Neural crest cell (in vitro differentiated cells): ENCODE data around the gene C11orf91. TPM values are rescaled to one million over a fixed set of nuclear protein-coding genes. Genes with fewer than 3 reads are reported as not detected.

ENCODE experiments used
- DNase-seq: peaks from one replicate; pipeline ENCODE4 v3.0.0; 2021; ENCODE audit warnings: low read depth, mixed read lengths, low spot score
- H3K27ac Mint-ChIP-seq: one replicate; pipeline ENCODE4 v1.8.0; 2021; ENCODE audit warnings: mild to moderate bottlenecking, mixed read lengths; ENCODE audit not compliant: unreplicated experiment
- H3K27me3 Mint-ChIP-seq: 2 replicates; pipeline ENCODE4 v1.8.0; 2021; ENCODE audit warnings: low read depth, mild to moderate bottlenecking, mixed read lengths
- H3K36me3 Mint-ChIP-seq: 2 replicates; pipeline ENCODE4 v1.8.0; 2021; ENCODE audit warnings: low read depth, mild to moderate bottlenecking, mixed read lengths
- H3K4me1 Mint-ChIP-seq: 2 replicates; pipeline ENCODE4 v1.8.0; 2021; ENCODE audit warnings: mixed read lengths
- H3K4me3 Mint-ChIP-seq: one replicate; pipeline ENCODE4 v1.8.0; 2021; ENCODE audit warnings: mild to moderate bottlenecking, mixed read lengths
- H3K9me3 Mint-ChIP-seq: 2 replicates; pipeline ENCODE4 v1.8.0; 2021; ENCODE audit warnings: mixed read lengths
- total RNA-seq: library from RNA; stranded (reverse); gene quantifications from 2 replicates; pipeline ENCODE4 v1.2.1, GENCODE V29; 2021
- TF ChIP-seq, protein P1 (sequence below): fragments of 200-600 bp; sonication (generic); conservative IDR thresholded peaks from 2 replicates; pipeline ENCODE4 v1.5.0; 2021; ENCODE audit warnings: antibody characterized with exemption, mild to moderate bottlenecking

Gene C11orf91
- total RNA-seq, 1 donor from 2014 or later, result 0.68 TPM

- H3K27ac Mint-ChIP-seq, result no peak overlapping the region
- peaks cover 62% of the 10 kb centered on the region for H3K4me1 Mint-ChIP-seq
- peak overlapping the region; percentile 82 for H3K4me3 Mint-ChIP-seq
- TF ChIP-seq, protein P1, sequence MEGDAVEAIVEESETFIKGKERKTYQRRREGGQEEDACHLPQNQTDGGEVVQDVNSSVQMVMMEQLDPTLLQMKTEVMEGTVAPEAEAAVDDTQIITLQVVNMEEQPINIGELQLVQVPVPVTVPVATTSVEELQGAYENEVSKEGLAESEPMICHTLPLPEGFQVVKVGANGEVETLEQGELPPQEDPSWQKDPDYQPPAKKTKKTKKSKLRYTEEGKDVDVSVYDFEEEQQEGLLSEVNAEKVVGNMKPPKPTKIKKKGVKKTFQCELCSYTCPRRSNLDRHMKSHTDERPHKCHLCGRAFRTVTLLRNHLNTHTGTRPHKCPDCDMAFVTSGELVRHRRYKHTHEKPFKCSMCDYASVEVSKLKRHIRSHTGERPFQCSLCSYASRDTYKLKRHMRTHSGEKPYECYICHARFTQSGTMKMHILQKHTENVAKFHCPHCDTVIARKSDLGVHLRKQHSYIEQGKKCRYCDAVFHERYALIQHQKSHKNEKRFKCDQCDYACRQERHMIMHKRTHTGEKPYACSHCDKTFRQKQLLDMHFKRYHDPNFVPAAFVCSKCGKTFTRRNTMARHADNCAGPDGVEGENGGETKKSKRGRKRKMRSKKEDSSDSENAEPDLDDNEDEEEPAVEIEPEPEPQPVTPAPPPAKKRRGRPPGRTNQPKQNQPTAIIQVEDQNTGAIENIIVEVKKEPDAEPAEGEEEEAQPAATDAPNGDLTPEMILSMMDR, result no peak
- H3K36me3 Mint-ChIP-seq, result no peaks in the 10 kb centered on the region
- no peak for DNase-seq
- no peaks in the 10 kb centered on the region for H3K9me3 Mint-ChIP-seq
- H3K27me3 Mint-ChIP-seq, result no peaks in the 10 kb centered on the region
Observed at GRCh38 chr11:33699515-33700062, 1.0 kb downstream of the C11orf91 start.

DNA sequence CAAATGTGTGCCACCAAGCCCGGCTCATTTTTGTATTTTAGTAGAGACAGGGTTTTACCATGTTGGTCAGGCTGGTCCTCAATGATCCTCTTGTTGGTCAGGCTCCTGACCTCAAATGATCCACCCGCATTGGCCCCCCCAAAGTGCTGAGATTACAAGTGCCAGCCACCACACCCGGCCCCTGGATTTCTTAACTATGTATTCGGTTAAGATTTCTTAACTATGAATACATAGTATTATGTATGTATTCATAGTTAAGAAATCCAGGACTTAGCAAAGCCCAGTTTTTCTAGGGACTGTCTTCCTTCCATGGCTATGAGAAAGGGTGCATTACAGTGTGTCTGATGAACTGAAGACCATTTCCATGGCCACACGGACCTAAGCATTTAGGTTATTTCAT, 1.7 kb downstream of the C11orf91 start:
- Mint-ChIP-seq H3K4me1 (peaks cover 58% of the 10 kb centered on the region), H3K9me3 (no peaks in the 10 kb centered on the region), H3K27ac (no peak overlapping the region), H3K27me3 (no peaks in the 10 kb centered on the region), H3K4me3 (peak overlapping the region; percentile 82), H3K36me3 (no peaks in the 10 kb centered on the region)
- TF ChIP-seq, protein P1, result no peak
- no peak for DNase-seq

DNA sequence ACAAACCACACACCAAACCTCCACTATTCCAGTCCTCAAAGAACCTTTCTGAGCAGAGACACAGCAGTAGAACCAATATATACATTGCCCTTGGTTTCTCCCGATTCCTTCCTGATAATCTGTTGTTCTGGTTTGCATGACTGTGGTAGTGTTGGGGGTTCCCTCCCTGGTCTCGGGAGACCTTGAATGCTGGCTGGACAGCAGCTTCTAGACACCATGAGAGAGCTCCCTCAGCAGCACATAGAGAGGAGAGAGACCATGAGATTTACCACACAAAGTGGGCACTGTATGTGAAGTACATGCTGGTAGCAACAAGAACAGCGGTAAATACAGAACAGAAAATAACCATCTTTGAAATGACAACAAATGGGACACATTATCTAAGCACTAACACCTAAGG, 2.6 kb downstream of the C11orf91 start:
- Mint-ChIP-seq H3K9me3 (no peaks in the 10 kb centered on the region), H3K27me3 (no peaks in the 10 kb centered on the region), H3K4me1 (peaks cover 59% of the 10 kb centered on the region), H3K4me3 (peak overlapping the region; percentile 52), H3K27ac (no peak overlapping the region), H3K36me3 (no peaks in the 10 kb centered on the region)
- no peak for DNase-seq
- TF ChIP-seq, protein P1, result no peak

- TF ChIP-seq, protein P1, result no peak
- no peak for DNase-seq
- no peak overlapping the region for H3K4me3 Mint-ChIP-seq
- peaks cover 61% of the 10 kb centered on the region for H3K4me1 Mint-ChIP-seq
- no peaks in the 10 kb centered on the region for H3K27me3 Mint-ChIP-seq
- no peaks in the 10 kb centered on the region for H3K36me3 Mint-ChIP-seq
- no peaks in the 10 kb centered on the region for H3K9me3 Mint-ChIP-seq
- H3K27ac Mint-ChIP-seq, result no peak overlapping the region
Observed at GRCh38 chr11:33696931-33697638, 3.5 kb downstream of the C11orf91 start.

GRCh38 chr11:33696411-33696810, 4.2 kb downstream of the C11orf91 start:
- no peaks in the 10 kb centered on the region for H3K9me3 Mint-ChIP-seq

More at GRCh38 chr11:33696411-33696810, 4.2 kb downstream of the C11orf91 start:
- Mint-ChIP-seq H3K4me3 (peak overlapping the region; percentile 27), H3K27ac (no peak overlapping the region), H3K36me3 (no peaks in the 10 kb centered on the region), H3K27me3 (no peaks in the 10 kb centered on the region), H3K4me1 (peaks cover 61% of the 10 kb centered on the region)
- TF ChIP-seq, protein P1, result no peak
- no peak for DNase-seq
